Astrocyte of the cerebellum (primary cell): ENCODE measurements around the gene CD4.
"Not testable (repeated sequence)": the region's sequence is repeated elsewhere in the genome, so short reads cannot be mapped to it uniquely, and the experiment has no call there.

Experiments used
- DNase-seq: peaks from one replicate; pipeline ENCODE4 v3.0.0-alpha.2; 2011; ENCODE audit warnings: low read depth
- H3K4me3 ChIP-seq: 2 replicates; pipeline ENCODE4 v1.5.1; 2011; ENCODE audit warnings: mild to moderate bottlenecking, low read depth, low read length, moderate library complexity
- CTCF ChIP-seq: IDR thresholded peaks from 2 replicates; pipeline ENCODE4 v1.5.1; 2012; ENCODE audit warnings: low read length, low read depth, moderate library complexity, mild to moderate bottlenecking; ENCODE audit errors: missing control alignments
- in situ Hi-C: cut with HindIII; loops from 2 replicates; pipeline ENCODE4 v1.10.0; 2017; ENCODE audit warnings: low sequenced_read_pairs

The CD4 gene

GRCh38 chr12:6869049-6870021 is 80.0 kb downstream of the CD4 start:
- peak overlapping the region; percentile 90 for H3K4me3 ChIP-seq
- DNase-seq = peak; percentile 63
- in situ Hi-C loops = no loop called here
- TF ChIP-seq CTCF = peak; percentile 91

- DNase-seq, in situ Hi-C loops, H3K4me3 ChIP-seq: not testable (repeated sequence)
Observed at GRCh38 chr12:6870304-6870703, 81.0 kb downstream of the CD4 start.
